Mesothelial cell of epicardium (in vitro differentiated cells): ENCODE data around the gene CREB3L2. TPM values are rescaled to one million over a fixed set of nuclear protein-coding genes. Genes with fewer than 3 reads are reported as not detected.

Source experiments
- DNase-seq, 2 experiments: peaks; one replicate each; pipeline ENCODE4 v3.0.0; 2021; ENCODE audit warnings: low spot score in 2 of 2; ENCODE audit not compliant: unreplicated experiment in 2 of 2
- H3K27ac Mint-ChIP-seq: 2 replicates; pipeline ENCODE4 v1.8.0; 2021; ENCODE audit warnings: mixed read lengths
- H3K27me3 Mint-ChIP-seq: 2 replicates; pipeline ENCODE4 v1.8.0; 2021; ENCODE audit warnings: low read depth, mixed read lengths
- H3K36me3 Mint-ChIP-seq: 2 replicates; pipeline ENCODE4 v1.8.0; 2021; ENCODE audit warnings: mixed read lengths
- H3K4me1 Mint-ChIP-seq: 2 replicates; pipeline ENCODE4 v1.8.0; 2021; ENCODE audit warnings: mixed read lengths
- H3K4me3 Mint-ChIP-seq: 2 replicates; pipeline ENCODE4 v1.8.0; 2021; ENCODE audit warnings: mild to moderate bottlenecking, moderate library complexity, mixed read lengths
- H3K9me3 Mint-ChIP-seq: 2 replicates; pipeline ENCODE4 v1.8.0; 2021; ENCODE audit warnings: mixed read lengths
- total RNA-seq: library from RNA; stranded (reverse); gene quantifications from 3 replicates; pipeline ENCODE4 v1.2.1, GENCODE V29; 2021
- TF ChIP-seq, protein P1 (sequence below): fragments of 200-600 bp; sonication (generic); IDR thresholded peaks from one replicate; pipeline ENCODE4 v1.5.0; 2021; ENCODE audit warnings: antibody characterized with exemption; ENCODE audit not compliant: unreplicated experiment

Gene CREB3L2
- total RNA-seq, 1 donor from 2014 or later, result 80.4 TPM

DNA sequence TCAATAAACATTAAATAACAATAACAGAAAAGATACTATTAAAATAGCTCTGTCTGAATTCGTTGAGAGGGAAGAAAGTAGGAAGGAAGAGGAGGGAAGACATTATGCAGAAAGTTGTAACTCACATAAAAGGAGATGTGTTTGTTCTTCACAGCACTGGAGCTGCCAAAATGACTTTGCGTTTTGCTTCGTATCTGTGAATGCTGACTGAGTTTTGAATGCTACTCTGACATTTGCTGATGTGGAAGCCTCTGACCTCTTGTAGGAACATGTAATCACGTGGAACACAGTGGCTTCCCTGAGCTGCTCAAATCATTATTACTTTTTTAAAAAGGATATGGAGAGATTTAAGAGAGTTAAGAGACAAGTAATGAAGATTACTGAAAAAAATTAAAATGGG, 139.5 kb downstream of the CREB3L2 start:
- Mint-ChIP-seq H3K36me3 (peaks cover 43% of the 10 kb centered on the region), H3K27me3 (no peaks in the 10 kb centered on the region), H3K4me3 (no peak overlapping the region), H3K27ac (no peak overlapping the region), H3K4me1 (no peaks in the 10 kb centered on the region), H3K9me3 (peaks cover 22% of the 10 kb centered on the region)
- TF ChIP-seq, protein P1, sequence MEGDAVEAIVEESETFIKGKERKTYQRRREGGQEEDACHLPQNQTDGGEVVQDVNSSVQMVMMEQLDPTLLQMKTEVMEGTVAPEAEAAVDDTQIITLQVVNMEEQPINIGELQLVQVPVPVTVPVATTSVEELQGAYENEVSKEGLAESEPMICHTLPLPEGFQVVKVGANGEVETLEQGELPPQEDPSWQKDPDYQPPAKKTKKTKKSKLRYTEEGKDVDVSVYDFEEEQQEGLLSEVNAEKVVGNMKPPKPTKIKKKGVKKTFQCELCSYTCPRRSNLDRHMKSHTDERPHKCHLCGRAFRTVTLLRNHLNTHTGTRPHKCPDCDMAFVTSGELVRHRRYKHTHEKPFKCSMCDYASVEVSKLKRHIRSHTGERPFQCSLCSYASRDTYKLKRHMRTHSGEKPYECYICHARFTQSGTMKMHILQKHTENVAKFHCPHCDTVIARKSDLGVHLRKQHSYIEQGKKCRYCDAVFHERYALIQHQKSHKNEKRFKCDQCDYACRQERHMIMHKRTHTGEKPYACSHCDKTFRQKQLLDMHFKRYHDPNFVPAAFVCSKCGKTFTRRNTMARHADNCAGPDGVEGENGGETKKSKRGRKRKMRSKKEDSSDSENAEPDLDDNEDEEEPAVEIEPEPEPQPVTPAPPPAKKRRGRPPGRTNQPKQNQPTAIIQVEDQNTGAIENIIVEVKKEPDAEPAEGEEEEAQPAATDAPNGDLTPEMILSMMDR, result no peak
- DNase-seq, result no peak

DNA sequence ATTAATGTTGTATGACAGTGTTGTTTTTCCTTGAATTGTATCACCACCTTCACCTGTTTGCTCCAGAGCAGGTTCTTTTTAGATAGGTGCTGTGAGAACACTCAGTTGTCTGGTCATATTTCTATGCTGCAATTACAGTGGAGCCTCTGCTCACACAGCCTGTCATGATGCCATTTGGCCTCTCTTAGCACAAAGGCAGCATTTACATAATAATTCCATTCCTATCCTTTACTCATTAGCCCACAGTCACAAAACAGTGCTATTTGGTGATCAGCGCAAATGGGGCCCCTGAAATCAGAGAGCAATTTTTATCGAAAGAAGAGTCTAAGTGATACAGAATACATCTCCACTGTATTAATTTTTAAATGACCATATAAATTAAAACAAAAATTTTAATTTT, 141.3 kb downstream of the CREB3L2 start:
- Mint-ChIP-seq H3K27me3 (no peaks in the 10 kb centered on the region), H3K4me3 (no peak overlapping the region), H3K36me3 (peaks cover 24% of the 10 kb centered on the region), H3K4me1 (no peaks in the 10 kb centered on the region), H3K27ac (no peak overlapping the region), H3K9me3 (peaks cover 4% of the 10 kb centered on the region)
- no peak for DNase-seq
- TF ChIP-seq, protein P1, result no peak

DNA sequence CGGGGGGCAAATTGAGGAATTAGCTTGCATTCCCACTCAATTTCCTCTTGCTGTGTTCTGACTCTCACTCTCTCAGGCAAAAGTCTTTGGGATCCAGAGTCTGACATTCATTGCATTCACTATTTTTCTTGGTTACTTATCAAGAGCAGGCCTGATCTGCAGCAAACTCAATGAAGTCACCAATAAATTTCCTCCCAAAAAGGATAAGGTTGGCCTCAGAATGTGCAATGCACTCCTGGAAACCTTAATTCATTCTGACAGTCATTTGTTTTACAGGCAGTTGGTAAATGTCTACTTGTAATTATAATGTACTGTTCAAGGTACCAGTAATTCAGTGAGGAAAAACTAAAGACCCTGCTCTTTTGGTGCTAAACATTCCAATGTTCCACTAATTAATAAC, 148.8 kb downstream of the CREB3L2 start:
- H3K36me3 Mint-ChIP-seq, result peaks cover 1% of the 10 kb centered on the region
- no peak overlapping the region for H3K4me3 Mint-ChIP-seq
- H3K27me3 Mint-ChIP-seq, result peaks cover 12% of the 10 kb centered on the region
- H3K27ac Mint-ChIP-seq, result no peak overlapping the region
- TF ChIP-seq, protein P1, result no peak
- no peaks in the 10 kb centered on the region for H3K4me1 Mint-ChIP-seq
- no peak for DNase-seq
- H3K9me3 Mint-ChIP-seq, result no peaks in the 10 kb centered on the region

DNA sequence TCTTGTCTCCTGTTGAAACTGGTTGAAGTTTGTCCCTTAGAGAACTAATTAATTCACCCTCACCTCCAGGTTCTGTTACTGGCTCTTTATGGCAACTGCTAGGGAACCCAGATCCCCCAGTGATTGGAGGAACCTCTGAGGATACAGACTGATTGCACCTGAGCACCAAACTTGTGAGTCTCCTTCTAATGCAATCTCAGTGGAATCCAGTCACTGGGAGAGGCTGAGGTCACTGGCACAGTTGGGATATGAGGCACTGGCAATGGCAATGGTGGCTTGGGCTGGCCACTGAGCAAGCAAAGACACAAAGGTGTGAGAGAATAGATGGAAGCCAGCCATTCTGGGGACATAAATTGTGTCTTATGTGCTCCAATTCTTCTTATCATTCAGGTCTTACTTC, 149.8 kb downstream of the CREB3L2 start:
- Mint-ChIP-seq H3K4me1 (no peaks in the 10 kb centered on the region), H3K27ac (no peak overlapping the region), H3K36me3 (peaks cover 1% of the 10 kb centered on the region), H3K4me3 (no peak overlapping the region), H3K9me3 (no peaks in the 10 kb centered on the region), H3K27me3 (peaks cover 21% of the 10 kb centered on the region)
- TF ChIP-seq, protein P1, result no peak
- DNase-seq, result no peak

DNA sequence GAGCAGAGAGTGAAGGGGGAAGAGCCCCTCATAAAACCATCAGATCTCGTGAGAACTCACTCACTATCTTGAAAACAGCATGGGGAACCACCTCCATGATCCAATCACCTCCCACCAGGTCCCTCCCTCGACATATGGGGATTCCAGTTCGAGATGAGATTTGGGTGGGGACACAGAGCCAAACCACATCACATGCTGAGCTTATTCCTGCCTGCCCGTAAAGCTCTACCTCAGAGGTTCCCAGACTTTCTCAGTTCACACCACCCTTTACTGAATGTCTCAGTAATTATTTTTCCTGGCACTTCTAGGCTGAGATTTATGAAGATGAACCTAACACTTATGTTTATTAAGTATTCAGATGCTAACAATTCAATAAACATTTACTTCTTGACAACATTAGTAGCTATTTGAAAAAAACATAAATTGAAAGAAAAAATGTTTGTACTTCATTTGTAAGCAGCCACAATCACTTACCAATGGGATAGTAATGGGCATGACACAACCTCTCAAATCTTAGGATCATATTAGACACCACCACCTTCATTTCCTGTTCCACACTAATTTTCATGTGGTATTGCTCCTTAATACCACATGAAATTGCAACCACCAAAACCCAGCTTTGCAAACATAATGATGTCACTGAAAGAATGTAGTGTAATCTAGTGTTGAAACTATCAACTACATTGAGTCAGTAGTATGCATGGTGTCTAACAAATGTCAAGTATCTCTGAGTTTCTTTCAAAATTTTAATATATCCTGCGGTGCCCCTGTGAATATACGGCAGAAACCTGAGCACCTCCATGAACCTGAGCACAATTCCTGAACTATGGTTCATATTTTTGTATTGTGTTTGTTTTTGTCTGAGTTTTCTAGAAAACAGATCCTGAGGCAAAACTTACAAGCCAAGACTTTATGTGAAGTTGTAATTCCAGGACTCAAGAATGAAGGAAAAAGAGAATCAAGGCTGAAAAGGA, 150.6 kb downstream of the CREB3L2 start:
- H3K9me3 Mint-ChIP-seq, result no peaks in the 10 kb centered on the region
- peaks cover 1% of the 10 kb centered on the region for H3K36me3 Mint-ChIP-seq
- no peak for DNase-seq
- peaks cover 26% of the 10 kb centered on the region for H3K27me3 Mint-ChIP-seq
- no peak overlapping the region for H3K27ac Mint-ChIP-seq
- TF ChIP-seq, protein P1, result no peak
- no peaks in the 10 kb centered on the region for H3K4me1 Mint-ChIP-seq
- no peak overlapping the region for H3K4me3 Mint-ChIP-seq
